ENCODE results near the gene RHCG.

The RHCG gene

DNA sequence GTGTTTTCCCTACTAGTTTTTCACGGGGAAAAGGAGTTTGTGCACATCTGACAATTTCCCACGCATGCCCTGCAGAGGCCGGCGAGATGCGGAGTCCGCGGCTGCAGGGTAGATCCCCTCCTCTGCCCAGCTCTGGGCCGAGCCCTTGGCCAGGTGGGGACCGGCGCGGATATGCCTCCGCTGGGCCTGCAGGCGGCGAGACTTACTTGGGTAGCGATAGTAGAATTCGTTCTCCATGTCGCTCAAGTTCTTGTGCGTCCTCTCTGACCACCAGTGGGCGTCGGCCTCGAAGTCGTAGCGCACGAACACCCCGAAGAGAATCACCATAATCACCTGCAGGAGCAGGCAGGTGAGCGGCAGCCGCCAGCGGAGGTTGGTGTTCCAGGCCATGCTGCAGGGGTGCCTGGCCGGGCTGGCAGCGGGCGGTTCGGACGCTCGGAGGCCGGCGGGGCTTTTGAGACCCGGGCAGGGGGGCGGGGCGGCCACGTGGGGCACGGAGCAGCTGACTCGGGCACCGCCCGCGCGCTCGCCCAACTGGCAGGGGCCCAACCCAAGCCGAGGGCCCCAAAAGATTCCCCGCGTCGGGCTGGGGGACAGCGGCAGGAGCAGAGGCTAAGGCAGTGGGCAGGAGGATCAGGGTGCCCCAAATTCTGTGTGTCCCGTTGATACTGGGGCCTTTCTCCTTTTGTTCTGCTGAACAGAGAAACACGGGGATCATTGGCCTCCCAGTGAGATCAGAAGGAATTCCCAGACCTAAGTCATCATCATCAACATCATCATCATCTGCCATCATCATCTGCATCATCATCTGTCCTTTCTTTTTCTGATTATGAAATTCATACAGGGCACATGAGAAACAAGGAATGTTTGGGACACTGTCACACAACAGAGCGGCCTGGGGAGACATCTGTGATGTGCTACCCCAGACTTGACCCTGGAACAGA is at the start of gene RHCG:
TSS of gene RHCG (minus strand) at position 429 of the 944 bp plus-strand sequence. CDS start at position 390, 39 bp downstream.
- DNase-seq, result peak; percentile 72

DNA sequence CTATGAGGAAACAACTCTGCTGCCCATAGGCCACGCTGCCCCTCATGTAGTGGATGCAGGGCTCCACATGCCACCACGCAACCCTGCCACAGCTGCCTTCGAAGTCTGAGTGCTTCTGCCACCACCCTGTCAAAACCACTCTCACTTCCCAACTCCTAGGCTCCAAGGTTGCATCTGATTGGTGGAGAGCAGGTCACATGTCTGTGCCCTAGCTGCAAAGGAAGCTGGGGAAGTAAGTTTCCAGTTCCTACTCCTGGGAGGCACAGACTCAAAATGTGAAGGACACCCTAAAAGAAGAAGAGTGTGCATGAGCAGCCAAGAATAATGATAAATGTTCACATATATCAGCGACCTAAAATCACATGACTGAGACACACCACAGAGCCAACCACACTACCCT is 47.0 kb upstream of the RHCG start:
- DNase-seq, result no peak

DNA sequence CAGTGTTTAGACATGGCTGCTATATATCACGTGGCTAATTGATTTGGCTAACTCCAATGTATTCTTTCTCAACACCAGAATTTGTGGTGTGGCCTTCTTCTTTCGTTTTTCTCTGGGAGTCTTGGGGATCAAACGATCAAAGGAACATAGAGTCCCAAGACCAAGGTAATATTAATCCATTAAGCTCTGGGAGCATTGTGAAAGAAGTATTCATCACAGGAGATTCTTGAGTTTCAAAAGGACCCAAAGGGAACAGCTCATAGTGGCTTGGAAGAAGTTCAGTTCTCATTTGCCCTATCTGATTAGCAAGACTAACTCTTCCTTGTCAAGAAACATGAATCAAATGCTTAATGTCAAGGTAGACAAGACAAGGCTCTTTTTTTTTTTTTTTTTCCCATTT is 46.0 kb upstream of the RHCG start:
- DNase-seq, result no peak

DNA sequence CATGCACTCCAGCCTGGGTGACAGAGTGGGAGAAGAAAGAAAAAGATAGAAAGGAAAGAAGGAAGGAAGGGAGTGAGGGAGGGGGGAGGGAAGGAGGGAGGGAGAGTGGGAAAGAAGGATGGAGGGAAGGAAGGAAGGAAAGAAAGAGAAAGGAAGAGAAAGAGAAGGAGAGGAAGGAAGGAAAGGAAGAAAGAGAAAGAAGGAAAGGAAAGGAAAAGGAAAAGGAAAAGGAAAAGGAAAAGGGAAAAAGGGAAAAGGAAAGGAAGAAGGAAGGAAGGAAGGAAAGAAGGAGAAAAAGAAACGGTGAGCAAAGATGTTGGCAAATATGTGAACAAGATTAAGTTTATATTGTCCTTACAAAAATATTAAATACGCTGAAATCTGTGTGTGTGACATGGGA is 42.6 kb upstream of the RHCG start:
- no peak for DNase-seq

DNA sequence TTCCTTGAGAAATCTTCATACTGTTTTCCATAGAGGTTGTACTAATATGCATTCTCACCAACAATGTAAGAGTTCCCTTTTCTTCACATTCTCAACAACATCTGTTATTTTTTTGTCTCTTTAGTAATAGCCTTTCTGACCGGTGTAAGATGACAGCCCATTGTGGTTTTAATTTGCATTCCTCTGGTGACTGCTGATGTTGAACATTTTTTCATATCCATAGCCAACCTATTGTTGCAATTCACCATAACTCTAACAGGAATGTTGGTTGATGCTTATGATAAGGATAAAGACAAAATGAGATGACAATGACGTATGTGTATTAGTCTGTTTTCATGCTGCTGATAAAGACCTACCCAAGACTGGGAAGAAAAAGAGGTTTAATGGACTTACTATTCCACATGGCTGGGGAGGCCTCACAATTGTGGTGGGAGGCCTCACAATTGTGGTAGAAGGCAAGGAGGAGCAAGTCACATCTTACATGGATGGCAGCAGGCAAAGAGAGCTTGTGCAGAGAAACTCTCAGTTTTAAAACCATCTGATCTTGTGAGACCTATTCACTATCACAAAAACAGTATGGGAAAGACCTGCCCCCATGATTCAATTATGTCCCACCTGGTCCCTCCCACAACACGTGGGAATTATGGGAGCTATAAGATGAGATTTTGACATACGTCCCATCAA is 37.6 kb upstream of the RHCG start:
- DNase-seq, result no peak

DNA sequence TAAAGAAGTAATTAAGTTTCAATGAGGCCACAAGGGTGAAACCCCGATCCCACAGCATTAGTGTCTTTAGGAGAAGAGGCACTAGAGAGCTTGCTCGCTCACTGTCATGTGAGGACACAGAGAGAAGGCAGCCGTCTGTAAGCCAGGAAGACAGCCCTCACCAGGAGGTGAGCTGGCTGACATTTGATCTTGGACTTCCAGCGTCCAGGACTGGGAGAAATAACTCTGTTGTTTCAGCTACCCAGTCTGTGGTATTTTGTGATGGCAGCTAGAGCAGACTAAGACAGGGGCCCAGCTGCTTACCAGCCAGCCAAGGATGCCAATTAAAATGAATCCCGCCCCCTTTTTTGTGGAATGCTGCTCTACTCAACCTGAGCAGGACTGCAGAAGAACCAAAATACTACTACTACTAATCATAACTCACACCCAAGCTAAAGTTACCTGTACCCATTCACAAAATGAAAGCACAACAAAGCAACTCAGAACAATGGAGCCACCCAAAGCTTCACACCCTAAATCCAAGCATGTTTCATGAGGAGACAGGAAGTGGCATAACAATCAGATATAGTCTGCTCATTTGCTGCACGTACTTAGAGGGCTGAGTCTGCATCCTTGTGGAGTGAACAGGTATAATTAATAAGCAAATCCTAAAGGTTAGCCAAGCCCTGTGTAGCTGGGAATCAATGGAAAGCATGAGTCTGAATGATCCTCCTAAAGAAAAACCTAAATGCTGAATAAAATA is 35.6 kb upstream of the RHCG start:
- no peak for DNase-seq

DNA sequence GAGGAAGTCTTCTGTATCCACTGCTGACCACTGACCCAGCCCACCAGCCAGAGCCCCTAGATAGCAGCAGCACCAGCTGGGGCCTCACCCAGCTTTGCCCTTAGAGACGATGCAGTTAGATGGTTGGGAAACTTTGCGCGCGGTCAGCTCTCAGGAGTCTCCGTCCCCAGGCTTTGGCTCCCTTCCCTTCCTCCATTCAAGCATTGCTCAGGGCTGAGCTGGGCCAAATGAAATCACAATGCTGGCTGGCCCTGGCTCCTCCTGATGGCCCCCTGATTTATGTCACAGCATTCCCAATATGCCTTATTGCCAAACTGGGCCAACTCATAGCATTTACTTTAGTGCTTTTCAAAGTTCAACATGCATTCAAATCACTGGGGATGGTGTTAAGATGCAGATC is 34.6 kb upstream of the RHCG start:
- DNase-seq, result no peak

DNA sequence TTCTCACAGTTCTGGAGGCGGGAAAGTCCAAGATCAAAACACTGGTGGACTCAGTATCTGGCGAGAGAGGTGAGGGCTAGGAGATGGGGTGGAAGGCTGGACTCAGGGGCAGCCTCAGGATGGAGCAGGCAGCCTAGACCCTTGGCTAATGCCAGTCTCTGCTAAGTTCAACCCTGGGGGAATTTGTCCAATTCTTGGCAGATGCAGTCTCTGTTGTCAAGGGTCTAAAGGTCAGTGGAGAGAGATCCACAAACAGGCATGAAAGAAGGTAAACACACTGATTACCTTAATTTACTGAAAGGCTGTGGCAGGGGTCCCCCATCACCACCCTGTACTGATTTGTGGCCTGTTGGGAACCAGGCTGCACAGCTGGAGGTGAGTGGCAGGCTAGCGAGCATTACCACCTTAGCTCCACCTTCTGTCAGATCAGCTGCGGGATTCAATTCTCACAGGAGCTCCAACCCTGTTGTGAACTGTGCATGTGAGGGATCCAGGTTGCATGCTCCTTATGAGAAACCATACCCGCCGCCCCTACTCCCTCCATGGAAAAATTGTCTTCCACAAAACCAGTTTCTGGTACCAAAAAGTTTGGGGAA is 32.5 kb upstream of the RHCG start:
- no peak for DNase-seq

DNA sequence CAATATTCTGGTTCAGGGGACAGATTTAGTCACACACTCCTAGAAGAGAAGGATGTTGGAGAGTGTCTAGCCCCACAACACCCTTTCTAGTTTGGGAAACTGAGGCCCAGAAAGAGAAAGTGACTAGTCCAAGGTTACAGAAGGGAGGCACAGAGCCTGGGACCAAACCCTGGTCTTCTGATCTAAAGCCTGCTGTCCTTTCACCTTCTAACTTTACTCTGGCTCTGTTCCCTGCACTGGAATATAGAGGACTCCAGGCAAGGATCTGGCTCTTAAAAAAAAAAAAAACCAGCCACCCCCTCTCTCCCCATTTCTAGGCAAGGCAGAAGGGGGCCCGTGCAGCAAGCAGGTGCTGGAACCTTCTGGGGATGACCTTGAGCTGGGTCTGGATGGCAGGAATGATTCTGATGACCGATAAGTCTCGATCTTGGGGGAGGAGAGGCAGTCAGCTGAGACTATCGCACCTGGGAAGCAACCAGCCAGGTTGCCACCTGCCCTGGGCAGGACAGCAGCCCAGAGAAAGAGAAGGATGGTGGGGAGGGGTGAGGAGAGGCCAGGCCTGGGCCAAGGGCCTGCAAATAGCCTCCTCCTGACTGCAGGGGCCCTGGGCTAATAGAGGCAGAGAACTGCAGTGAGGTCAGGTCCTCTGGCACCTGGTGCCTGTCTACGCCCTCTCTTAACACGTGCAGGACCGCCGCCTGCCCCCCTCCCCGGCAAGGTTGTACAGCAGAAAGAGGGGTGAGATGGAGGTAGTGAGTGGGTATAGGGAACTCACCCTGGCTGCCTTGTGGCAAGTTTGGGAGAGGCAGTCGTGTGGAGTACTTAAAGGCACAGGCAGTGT is 30.4 kb upstream of the RHCG start:
- no peak for DNase-seq

DNA sequence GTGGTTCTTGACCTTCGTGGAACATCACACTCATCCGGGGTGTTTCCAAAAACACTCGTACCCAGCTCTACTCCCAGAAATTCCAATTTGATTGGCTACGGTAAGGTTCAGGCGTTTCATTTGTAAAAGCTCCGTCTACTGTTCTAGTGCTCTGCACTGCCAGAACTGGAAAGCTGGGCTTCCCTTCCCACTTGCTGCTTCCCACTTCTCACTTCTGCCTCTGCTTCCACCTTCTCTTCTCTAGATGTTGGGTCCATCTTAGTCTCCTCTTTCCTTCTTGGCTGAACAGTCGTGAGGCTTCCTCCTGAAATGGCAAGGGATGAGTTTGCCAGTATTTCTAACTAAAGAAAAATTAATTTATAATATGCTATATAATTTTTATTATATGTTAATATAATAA is 29.8 kb upstream of the RHCG start:
- no peak for DNase-seq

DNA sequence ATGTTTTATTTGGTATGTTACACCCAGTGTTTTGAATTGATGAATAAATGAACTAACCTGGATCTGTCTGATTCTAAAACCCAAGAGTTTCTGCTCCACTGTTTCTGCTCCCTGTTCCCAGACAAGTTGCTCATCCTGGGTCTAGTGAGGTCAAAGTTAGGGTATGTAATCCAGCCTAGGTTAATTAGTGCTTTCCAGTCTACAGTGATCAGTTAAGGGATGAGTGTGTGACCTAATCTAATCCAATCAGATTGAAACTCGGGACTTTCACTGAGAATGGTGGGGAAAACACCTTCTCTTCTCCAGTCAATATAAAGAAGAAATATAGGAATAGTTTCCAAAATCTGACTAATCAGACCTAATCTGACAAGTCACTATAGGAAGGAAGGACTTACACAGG is 27.8 kb upstream of the RHCG start:
- no peak for DNase-seq

DNA sequence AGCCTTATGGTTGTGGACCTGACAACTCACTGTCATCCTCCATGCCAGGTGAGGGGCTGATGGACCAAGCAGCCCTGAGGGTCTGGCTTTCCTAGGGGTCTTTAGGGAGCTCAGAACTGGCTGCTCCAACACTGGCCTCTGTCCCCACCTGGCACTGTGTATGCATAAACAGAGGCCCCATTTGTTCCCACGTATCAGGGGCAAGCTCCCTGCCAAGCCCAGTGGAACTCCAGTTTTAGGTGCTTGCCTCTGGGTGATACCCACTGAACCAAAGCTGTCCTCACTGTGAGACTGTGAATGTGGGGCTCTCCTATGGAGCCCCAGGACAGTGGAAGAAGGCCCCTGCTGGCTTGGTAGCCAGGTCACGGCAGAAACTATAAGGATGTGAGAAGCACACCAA is 26.7 kb upstream of the RHCG start:
- DNase-seq, result no peak

DNA sequence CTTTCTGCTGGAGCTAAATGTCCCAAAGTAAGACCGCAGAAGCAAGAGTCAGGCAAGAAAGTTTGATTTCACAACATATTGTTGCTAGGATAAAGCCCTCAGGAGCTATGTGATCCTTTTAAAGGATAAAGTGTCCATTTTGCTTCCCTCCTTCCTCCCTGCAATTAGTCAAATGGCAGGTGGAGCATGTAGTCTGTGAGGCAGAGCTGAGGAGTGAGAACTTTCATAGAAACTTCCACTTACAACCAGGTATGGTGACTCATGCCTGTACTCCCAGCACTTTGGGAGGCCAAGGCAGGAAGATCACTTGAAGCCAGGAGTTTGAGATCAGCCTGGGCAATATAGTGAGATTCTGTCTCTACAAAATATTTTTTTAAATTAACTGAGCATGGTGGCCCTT is 25.2 kb upstream of the RHCG start:
- no peak for DNase-seq

DNA sequence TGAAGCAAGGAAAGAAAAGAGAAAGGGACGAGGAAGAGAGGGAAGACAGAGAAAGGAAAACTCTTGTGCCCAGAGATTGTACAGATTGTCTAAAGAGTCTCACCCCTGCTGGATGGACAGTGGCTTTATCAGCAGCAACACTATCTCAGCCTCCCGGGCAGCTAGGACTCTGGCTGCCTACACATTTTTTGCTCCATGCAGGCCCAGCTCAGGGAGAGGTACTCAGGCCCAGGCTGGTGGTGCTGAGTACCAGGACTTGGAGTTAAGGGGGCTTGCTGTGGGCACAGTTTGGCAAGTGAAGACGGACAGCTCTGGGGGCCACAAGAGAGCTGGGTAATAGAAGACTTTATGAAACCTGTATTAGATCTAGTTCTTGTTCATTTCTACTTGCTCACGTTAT is 19.1 kb upstream of the RHCG start:
- no peak for DNase-seq

DNA sequence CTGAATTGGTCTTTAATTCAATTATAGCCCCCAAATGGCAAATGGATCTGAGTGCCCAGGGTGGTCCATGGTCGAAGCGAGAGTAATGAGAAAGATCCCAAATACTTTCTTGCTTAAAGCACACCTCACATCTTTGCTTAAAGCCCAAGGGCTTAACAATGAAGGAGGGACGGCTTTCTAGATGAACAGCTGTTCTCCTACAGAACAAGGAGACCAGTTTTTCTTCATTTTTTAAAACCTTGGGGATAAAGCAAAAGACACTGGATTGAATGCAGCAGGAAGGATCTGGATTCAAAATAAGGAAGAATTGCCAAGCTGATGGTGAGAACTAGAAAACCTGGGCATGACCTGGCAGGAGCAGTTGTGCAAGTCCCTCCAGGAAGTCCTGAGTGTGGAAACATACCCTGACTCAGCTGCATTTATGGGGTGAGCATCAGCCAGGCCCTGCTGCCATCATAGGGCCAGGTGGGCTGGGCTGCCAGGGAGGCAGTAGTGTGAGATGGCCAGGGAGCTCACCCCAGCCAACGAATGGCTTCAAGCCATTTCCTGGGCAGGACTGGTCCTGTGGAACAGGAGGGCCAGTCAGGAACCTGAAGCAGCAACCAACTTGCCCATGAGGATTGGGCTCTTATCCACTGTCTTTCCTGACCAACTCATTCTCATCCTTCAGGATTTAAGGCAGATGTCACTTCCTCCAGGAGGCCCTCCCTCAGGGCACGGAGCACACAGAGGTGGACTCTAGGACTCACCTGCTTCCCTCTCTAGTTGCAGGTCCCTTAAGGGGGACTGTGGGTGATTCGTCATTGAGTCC is 18.4 kb upstream of the RHCG start:
- no peak for DNase-seq

DNA sequence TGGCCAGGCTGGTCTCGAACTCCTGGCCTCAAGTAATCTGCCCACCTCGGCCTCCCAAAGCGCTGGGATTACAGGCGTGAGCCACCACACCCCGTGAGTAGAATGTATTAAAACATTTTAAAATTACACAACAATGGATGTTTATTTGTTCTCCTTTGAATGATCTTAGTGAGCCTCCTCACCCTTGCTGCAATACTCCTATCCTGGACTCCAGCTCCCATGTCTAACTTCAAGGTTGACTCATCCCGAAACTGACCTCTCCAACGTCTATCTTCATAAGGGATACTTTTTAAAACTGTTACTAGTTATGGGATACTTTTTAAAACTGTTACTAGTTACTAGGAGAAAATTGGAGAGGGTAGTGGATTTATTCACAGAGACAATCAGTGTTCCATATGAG is 17.8 kb upstream of the RHCG start:
- no peak for DNase-seq

DNA sequence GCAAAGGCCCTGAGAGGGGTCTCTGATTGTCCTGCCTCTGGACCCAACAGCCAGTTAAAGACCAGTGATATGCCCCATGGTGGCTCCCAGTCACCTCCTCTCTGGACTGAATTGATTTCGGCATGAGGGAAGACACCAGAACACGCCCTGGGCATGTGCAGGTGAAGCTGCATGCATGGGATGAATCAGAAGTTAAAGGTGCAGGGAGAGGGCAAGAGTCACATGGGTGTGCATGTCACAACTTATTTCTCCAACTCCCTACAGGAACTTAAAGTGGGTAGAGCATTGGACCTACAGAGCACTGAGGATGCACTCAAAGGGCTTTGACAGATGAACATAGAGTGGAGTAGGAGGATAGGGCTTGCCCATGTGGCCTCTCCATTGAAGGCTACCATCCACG is 16.9 kb upstream of the RHCG start:
- DNase-seq, result no peak

DNA sequence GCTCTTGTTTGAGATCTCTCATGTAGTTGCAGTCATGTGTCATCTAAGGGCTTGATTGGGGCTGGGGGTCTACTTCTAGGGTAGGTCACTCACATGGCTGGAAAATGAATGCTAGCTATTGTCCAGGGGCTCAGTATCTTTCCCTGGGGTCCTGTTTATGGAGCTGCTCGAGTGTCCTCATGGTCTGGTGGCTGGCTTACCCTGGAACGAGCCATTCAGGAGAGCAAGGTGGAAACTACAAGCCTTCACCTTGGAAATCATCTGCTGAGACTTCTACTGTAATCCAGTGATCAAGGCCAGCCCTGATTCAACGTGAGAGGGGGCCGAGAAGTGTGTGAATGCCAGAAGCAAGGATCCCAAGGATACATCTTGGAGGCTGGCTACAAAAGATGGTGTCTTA is 16.2 kb upstream of the RHCG start:
- no peak for DNase-seq

DNA sequence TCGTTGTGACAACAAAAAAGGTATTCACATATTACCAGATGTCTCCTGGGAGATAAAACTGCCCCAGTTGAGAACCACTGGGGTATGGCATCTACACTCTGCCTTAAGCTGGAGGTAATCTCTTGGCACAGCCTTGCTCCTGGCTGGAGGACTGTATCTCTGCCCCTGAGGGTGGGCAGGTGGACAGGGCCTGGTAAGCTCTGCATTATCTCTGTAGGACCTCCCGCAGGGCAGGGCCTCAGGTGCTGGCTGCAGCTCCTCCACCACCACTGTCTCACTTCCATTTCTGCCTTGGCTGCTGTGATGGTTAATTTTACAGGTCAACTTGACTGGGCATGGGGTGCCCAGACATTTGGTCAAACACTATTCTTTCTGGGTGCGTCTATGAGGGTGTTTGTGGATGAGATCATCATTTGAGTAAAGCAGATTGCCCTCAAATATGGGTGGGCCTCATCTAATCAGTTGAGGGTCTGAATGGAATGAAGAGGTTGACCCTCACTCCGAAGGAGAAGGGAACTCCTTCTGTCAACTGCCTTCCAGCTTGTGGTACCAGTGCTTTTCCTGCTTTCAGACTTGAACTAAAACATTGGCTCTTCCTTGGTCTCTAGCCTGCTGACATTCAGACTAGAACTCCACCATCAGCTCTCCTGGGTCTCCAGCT is 9.8 kb upstream of the RHCG start:
- DNase-seq, result no peak

DNA sequence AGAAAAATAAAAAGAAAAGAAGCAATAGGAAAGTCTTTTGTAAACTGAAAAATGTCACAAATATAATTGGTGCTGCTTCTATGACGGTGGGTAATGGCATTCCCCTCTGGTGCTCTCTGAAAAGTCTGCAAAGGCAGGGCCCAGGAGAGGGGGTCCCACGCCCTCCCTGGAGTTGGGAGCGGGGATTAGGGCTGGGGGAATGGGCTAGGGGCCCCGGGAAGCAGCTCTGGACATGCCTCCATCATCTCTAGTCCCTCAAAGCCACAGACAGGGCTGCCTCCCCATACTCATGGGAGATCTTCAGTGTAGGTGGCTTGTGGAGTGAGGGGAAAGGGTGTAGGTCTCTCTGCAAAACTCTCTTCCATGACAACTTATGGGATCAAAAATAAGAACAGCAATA is 7.8 kb upstream of the RHCG start:
- DNase-seq, result no peak

All from hematopoietic multipotent progenitor cell treated with erythropoietin and hydrocortisone succinate and interleukin-3 and kit ligand, for 6 days (in vitro differentiated cells).